ENCODE results near the gene NMUR2.

Gene NMUR2, protein sequence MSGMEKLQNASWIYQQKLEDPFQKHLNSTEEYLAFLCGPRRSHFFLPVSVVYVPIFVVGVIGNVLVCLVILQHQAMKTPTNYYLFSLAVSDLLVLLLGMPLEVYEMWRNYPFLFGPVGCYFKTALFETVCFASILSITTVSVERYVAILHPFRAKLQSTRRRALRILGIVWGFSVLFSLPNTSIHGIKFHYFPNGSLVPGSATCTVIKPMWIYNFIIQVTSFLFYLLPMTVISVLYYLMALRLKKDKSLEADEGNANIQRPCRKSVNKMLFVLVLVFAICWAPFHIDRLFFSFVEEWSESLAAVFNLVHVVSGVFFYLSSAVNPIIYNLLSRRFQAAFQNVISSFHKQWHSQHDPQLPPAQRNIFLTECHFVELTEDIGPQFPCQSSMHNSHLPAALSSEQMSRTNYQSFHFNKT

GRCh38 chr5:152405145-152405544 lies at the start of gene NMUR2:
TSS of gene NMUR2 (minus strand) at chr5:152405279. CDS start at chr5:152405113, 166 bp downstream.
- DNase-seq (ENCODE audit: low spot score), result no peak

DNA sequence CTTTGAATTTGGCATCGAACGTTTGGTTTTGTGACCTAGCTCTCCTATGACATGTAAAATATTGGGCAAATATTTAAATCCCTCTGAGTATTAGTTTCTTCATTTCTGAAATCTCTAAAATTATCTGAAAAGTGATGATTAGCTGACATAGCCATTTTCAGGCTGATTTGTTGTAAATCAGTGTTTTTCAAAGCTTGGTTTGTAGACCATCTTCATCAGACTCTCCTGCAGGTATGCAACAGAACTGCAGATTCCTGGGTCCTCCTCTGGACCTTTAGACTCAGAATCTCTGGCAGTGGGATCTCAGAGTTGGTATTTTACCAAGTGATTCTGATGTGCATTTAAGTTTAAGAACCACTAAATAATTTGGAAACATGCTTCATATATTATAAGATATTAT lies 38.9 kb upstream of the NMUR2 start:
- DNase-seq (ENCODE audit: low spot score), result no peak

DNA sequence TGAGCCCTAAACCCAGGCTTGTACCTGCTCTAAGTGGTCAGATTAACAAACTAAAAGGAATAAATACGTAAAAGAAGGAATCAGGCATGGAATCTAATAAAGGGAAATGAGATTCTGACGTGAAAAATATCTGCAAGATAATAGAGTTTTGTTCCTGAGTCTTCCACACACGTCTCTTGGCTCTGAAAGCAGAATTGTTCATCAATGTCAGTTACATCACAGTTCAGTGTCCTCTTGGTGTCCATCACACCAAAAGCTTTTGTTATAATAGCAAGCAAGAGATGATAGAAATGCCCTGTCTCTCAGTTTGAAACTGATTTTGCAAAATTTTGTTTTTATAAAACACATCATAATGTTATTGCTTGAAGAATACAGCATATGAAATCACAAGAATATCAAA lies 34.7 kb upstream of the NMUR2 start:
- DNase-seq (ENCODE audit: low spot score), result no peak

DNA sequence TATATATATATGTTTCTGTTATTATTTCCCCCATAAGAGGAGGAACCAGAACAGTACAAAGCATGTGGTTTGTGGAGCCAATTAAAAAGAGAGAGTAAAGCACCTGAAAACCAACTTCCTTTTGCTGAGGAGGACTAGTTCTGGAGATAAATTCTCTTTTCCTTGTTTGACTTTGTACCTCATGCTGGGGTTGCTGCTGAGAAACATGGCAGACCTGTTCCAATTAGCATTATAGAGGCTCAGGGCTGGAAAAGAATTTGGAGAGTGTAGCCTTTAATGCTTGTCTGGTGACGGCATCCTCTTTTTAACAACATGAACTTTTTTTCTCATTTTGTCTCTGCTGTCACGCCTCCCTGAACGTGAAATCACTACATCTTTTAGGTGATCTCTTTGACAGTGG lies 32.8 kb upstream of the NMUR2 start:
- no peak for DNase-seq (ENCODE audit: low spot score)

- no peak for DNase-seq (ENCODE audit: low spot score)
Observed at GRCh38 chr5:152427721-152428120, 22.6 kb upstream of the NMUR2 start.

DNA sequence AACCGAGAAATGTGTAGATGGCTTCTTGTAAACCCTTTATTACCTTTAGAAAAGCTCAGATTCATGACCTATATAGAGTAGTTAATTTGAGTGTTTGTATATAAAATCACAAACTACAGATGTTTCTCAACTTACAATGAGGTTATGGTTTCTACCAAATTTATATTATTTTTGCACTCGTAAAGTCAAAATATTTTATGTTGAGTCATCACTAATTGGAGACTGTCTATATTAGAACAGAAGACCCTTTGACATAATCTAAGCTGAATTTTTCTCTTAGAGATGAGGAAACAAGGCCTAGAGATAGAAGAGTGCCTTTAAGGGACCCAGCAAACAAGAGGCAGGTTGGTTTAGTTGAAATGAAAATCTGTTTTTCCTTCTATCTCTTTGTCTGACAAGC lies 20.0 kb upstream of the NMUR2 start:
- no peak for DNase-seq (ENCODE audit: low spot score)

DNA sequence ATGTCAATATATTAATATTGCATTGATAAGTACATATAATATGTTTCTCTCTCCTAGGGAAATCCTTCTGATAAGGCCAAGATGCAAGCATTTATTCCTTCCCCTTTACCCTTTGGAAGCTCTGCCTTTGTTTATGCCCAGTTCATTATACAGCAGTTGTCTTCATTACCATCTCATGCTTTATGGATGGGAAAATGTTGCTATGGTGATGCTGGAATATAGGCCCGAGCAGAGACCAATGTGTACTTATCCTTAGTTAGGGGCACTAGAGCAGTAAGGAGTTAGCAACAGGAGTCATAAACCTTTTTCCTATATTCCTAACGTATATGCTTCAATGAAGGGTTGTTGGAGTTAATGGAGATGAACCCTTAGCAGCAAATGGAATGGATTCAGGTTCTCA lies 19.4 kb upstream of the NMUR2 start:
- no peak for DNase-seq (ENCODE audit: low spot score)

DNA sequence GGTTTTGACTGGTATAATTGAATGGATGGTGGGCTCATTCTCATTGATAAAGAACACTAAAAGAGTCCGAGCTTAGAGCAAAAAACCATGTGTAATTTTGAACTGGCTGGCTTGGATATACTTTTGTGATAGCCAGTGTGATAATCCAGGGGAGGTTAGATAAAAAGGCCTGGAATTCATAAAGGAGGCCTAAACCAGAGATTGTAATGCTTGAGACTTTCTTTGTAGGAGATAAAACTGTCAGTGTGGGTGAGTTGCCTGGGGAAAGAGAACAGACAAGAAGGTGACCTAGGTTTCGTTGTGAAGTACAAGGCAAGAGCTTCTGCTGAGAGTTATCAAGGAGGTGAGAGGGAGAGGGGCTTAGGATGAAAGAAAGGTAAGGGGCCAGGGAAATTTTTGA lies 17.0 kb upstream of the NMUR2 start:
- no peak for DNase-seq (ENCODE audit: low spot score)

GRCh38 chr5:152412129-152412528 lies 7.0 kb upstream of the NMUR2 start:
- DNase-seq (ENCODE audit: low spot score), result no peak

DNA sequence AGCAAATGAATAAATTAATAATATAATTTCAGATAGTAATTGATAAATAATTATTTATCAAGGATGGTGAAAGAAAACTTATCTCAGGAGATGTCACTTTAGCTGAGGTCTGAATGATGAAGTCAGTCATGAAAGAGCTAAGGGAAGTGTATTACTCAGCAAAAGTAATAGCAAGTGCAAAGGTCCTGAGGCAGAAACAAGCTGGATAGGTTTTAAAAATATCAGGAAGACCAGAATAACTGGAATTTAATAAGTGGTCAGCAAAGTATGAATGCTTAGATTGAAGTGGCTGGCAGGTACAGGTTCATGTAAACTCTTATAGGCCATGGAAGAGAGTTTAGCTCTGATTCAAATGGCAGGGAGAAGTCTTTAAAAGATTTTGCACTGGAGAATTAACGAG lies 1.0 kb upstream of the NMUR2 start:
- DNase-seq (ENCODE audit: low spot score), result no peak

DNA sequence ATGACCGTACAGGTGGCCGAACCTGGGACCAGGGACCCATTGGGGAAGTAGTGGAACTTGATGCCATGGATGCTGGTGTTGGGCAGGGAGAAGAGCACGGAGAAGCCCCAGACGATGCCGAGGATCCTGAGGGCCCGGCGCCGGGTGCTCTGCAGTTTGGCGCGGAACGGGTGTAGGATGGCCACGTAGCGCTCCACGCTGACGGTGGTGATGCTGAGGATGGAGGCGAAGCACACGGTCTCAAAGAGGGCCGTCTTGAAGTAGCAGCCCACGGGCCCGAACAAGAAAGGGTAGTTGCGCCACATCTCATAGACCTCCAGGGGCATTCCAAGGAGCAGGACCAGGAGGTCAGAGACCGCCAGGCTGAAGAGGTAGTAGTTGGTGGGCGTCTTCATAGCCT lies 585 bp downstream of the NMUR2 start:
- no peak for DNase-seq (ENCODE audit: low spot score)

GRCh38 chr5:152403046-152403445 lies 2.0 kb downstream of the NMUR2 start:
- DNase-seq (ENCODE audit: low spot score), result no peak

GRCh38 chr5:152400846-152401245 lies 4.2 kb downstream of the NMUR2 start:
- DNase-seq (ENCODE audit: low spot score), result no peak

- DNase-seq (ENCODE audit: low spot score), result no peak
Observed at GRCh38 chr5:152397581-152397980, 7.5 kb downstream of the NMUR2 start.

DNA sequence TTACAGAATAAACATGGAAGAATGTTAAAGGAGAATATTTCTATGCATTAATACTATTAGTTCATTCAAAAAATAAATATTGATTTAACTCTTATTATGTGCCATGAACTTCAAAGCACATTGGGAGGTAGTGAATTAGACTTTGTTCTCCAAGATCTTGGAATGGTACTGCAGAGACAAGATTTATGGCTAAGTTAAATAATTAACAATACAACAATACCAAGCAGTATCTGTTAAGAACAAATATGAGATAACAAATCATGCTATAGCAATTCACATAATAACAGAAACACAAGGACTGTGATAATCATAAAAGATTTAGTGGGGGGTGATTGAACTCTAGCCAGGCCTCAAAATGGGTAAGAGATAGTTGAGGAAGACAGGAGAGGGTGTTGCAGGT lies 11.6 kb downstream of the NMUR2 start:
- no peak for DNase-seq (ENCODE audit: low spot score)

DNA sequence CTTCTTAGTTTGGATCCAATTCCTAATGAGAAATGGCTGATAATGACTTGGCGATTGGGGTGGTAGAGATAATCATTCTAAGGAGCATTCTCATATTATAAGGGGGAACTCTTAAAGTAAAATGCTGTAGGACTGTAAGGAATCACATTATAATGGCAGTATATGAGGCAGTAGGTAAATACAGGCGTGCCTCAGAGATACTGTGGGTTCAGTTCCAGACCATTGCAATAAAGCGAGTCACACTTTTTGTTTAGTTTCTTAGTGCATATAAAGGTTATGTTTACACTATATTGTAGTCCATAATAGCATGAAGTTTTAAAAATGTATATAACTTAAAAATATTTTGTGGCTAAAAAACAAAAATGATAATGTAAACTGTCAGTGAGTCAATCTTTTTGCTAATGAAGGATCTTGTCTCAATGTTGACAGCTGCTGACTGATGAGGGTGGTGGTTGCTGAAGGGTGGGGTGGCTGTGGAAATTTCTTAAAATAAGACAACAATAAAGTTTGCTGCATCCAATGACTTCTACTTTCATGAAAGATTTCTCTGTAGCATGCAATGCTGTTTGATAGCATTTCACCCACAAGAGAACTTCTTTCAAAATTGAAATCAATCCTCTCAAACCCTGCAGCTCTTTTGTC lies 15.8 kb downstream of the NMUR2 start:
- no peak for DNase-seq (ENCODE audit: low spot score)

DNA sequence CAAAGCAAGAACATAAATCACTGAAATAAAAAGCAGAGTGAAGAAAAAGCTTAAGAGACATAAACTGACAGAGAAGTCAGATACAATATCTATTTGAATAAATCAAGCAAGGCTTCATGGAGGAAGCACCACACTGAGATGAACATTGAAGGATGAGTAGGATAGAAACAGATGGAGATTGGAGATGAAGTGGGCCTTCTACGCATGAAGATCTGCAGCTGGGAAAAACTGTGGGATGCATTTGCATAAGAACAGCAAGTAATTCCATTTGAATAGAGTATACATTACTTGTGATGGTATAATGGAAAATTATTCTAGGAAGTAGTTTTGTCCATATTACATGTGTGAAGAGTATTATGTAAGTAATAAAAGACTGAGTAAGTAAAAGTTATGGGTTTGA lies 16.5 kb downstream of the NMUR2 start:
- no peak for DNase-seq (ENCODE audit: low spot score)

GRCh38 chr5:152380415-152381123 lies 24.5 kb downstream of the NMUR2 start:
- no peak for DNase-seq (ENCODE audit: low spot score)

DNA sequence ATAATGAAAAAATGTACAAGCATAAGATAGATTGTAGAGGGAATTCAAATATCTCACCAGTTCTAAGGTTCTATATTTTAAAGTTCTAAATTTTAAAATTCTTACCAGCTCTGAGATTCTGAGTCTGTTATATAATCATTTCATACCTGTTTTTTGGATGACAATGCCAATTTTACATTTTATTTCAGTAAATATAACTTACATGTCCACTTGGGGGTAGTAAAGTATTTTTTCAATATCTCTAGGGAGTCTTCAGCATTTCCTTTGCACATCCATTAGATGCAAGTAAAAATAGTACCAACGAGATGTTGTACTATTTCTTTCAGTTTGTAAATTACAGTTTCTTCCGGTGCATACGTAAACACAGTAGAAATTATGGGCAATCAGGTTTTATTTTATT lies 25.7 kb downstream of the NMUR2 start:
- no peak for DNase-seq (ENCODE audit: low spot score)

DNA sequence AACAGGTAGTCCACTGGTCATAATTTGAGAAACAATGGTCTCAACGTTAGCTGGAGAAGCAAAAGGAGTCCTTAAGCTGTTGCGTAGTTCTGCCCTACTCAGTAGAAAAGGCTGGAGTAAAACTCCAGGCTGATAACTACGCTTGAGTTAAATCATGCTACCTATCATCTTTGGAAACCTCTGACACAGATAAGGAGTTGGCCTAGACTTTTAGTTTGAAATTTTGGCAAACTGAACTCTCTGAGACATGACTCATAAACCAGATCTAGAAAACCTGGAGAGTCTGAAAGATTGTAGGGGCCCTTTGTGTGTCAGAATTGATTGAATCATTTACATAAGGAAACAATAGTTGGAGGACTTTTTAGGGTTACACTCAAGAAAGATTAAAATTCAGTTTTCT lies 26.3 kb downstream of the NMUR2 start:
- DNase-seq (ENCODE audit: low spot score), result no peak

DNA sequence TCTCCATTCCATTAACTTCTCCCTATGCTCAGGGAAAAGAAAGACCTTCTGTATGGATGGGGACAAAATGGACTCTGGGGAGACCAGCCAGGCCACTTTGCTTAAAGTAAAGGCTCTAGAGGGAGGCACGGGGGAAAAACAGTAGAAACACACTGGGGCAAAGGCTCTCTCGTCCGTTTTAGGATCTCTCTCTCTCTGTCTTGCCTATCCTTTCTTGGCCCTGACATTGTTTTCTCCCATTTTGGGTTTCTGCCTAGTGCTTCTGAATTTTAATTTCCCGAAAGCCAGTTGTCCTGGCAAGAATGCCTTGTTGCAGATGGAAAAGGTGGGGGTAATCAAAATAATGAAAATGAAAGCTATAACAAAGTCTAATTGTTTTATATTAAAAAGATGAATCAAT lies 28.2 kb downstream of the NMUR2 start:
- no peak for DNase-seq (ENCODE audit: low spot score)

- DNase-seq (ENCODE audit: low spot score), result no peak
Observed at GRCh38 chr5:152374711-152375275, 30.3 kb downstream of the NMUR2 start.

- DNase-seq (ENCODE audit: low spot score), result no peak
Observed at GRCh38 chr5:152372875-152373274, 32.2 kb downstream of the NMUR2 start.

Measured in CD4-positive, alpha-beta T cell treated with Interleukin-15 for 4 hours (primary cell).